NCI-H345 treated with DMSO at 0.1 percent for 48 hours (cell line): Measurements from ENCODE around the gene ATP2A2.
"Not testable (repeated sequence)": the region's sequence is repeated elsewhere in the genome, so short reads cannot be mapped to it uniquely, and the experiment has no call there.

Source experiments
- DNase-seq: peaks from one replicate; lab custom pipeline; 2025; ENCODE audit not compliant: unreplicated experiment; lab: John Stamatoyannopoulos, UW

The ATP2A2 gene

DNA sequence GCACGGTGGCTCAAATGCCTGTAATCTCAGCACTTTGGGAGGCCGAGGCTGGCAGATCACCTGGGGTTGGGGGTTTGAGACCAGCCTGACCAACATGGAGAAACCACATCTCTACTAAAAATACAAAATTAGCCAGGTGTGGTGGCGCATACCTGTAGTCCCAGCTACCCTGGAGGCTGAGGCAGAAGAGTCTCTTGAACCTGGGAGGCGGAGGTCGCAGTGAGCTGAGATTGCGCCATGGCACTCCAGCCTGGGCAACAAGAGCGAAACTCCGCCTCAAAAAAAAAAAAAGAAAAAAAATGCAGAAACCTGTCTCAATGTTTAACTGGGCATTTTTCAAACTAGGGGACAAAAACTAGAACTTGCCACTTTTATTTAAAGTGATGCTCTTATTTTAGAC, 59.2 kb downstream of the ATP2A2 start:
- not testable (repeated sequence) for DNase-seq

- DNase-seq: no peak
Observed at GRCh38 chr12:110340706-110341105, 59.7 kb downstream of the ATP2A2 start.

- no peak for DNase-seq
Observed at GRCh38 chr12:110342157-110342556, 61.1 kb downstream of the ATP2A2 start.

DNA sequence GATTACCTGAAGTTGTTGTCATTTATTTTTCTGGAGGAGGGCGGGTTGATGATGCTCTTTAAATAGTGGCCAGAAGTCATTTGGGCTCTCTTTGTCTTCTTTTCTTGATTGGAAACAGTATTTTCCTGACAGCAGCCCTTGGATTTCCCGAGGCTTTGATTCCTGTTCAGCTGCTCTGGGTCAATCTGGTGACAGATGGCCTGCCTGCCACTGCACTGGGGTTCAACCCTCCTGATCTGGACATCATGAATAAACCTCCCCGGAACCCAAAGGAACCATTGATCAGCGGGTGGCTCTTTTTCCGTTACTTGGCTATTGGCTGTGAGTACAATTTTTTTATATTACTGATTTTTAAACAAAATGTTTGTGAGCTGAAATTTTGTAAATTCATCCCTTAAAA, 62.1 kb downstream of the ATP2A2 start:
- DNase-seq: no peak

DNA sequence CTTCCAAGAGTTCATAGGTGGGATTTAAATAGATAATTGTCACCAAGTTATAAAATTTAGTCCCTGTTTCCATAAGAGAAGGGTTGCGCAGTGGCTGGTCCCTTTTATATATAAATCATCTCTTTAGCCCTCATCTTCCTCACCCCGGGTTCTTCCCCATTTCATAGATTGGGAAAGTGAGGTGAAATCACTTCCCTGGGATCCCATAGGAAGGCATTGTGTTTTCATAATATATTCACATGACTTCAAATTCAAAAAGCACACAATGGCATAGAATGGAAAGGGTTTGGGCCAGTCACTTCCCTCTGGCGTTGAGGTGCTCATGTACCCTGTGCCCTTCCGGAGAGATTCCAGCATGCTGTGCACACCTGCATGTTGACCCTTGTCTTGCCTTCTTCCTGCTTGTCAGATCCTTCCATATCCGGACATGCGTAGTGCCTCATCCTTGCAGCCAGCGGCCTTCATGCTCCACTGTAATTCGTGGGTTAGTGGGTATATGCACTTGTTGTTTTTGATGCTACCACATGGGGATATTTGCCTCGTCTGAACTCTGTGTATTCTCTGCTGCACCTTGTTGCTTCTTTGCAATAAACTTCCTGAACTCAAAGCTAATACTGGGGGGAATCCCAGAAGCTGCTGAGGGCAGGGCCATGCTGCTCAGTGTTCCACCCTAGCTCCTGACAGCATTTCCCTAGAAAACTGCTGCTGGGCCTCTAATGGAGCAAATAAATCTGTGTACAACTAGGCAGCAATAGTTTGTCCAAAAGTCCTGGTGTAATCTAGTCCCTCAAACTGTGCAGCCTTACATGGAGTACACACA, 62.9 kb downstream of the ATP2A2 start:
- no peak for DNase-seq

DNA sequence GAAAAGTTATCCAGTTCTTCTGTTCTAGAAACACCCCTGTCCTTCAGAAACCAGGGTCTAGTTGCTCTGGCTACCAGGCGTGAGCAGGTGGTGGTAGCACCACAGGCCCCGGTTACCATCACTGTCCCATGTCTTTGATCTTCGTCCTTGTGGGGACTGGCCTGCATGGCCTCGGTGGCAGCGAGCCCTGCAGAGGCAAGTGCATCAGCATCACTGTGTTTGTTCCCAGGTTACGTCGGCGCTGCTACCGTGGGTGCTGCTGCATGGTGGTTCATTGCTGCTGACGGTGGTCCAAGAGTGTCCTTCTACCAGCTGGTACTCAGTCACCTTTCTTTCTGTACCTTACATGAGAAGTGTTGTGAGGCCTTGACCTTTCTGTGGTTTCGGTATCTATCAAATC, 63.6 kb downstream of the ATP2A2 start:
- DNase-seq: no peak

GRCh38 chr12:110345176-110345661, 64.2 kb downstream of the ATP2A2 start:
- no peak for DNase-seq

DNA sequence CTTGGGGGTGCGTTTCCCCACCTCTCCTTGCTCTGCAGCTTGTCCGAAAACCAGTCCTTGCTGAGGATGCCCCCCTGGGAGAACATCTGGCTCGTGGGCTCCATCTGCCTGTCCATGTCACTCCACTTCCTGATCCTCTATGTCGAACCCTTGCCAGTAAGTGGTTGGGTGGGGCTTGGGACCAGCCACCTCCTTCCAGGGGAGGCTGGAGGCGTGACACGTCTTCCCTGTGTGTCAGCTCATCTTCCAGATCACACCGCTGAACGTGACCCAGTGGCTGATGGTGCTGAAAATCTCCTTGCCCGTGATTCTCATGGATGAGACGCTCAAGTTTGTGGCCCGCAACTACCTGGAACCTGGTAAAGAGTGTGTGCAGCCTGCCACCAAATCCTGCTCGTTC, 64.9 kb downstream of the ATP2A2 start:
- no peak for DNase-seq

DNA sequence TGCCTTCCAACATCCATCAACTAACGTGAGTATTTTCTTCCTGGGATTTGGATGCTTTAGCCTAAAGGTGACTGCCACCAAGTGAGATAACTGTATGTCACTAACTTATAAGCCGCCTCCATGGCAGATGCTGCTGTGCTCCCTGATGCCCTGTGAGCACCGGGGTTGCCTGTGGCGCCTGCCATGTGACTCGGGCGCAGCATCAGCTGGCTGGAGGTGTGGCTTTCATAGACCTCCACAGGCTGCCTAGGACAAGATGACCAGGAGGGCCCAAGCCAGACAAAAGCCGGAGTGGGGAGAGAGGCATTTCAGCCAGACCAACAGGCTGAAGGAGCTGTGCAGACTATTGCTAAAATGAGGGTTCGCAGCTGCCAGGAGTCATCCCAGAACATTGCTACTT, 66.7 kb downstream of the ATP2A2 start:
- no peak for DNase-seq

GRCh38 chr12:110348431-110349059, 67.5 kb downstream of the ATP2A2 start:
- no peak for DNase-seq

DNA sequence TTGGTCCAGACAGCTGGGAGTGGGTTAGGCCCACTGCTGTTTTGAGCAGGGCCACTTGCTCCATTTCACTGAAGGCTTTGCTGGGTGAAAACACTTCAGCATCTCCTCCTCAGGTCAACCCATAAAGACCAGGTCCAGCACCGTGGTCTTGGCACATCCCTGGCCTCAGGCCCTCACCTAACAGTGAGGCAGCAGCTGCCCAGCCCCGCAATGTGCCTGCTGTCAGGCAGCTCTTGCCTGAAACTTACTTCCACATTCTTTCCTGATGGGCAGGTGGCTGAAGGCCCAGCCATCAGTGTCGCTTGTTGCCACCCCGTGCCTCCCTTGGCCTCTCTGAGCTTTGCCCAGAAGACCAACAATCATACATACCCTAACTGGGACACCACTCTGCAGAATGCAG, 68.0 kb downstream of the ATP2A2 start:
- DNase-seq: no peak

- no peak for DNase-seq
Observed at GRCh38 chr12:110349514-110350151, 68.6 kb downstream of the ATP2A2 start.

- no peak for DNase-seq
Observed at GRCh38 chr12:110351119-110351518, 70.1 kb downstream of the ATP2A2 start.

- no peak for DNase-seq
Observed at GRCh38 chr12:110352401-110352800, 71.4 kb downstream of the ATP2A2 start.

GRCh38 chr12:110353211-110353965, 72.3 kb downstream of the ATP2A2 start:
- DNase-seq: no peak

- no peak for DNase-seq
Observed at GRCh38 chr12:110354172-110354780, 73.2 kb downstream of the ATP2A2 start.

- DNase-seq: no peak
Observed at GRCh38 chr12:110355073-110355472, 74.0 kb downstream of the ATP2A2 start.

GRCh38 chr12:110358384-110359097, 77.5 kb downstream of the ATP2A2 start:
- not testable (repeated sequence) for DNase-seq

GRCh38 chr12:110361216-110361615, 80.2 kb downstream of the ATP2A2 start:
- DNase-seq: no peak
